Activated CD4-positive, alpha-beta T cell treated with anti-CD3 and anti-CD28 coated beads, Interleukin-2, amount 10 ng/mL, durations not matched to agents 24 days and 14 days (primary cell): Measurements from ENCODE around the gene NPTX1. TPM values are rescaled to one million over a fixed set of nuclear protein-coding genes. Genes with fewer than 3 reads are reported as not detected.
A peak's percentile ranks its signal among the peaks of the same experiment; 100 is the strongest.

ENCODE experiments used
- DNase-seq: peaks from one replicate; pipeline ENCODE4 v3.0.0; 2022
- H3K27ac Mint-ChIP-seq: one replicate; pipeline ENCODE4 v1.8.0; 2022; ENCODE audit warnings: mild to moderate bottlenecking, mixed read lengths
- H3K27me3 Mint-ChIP-seq: one replicate; pipeline ENCODE4 v1.8.0; 2022; ENCODE audit warnings: mixed read lengths
- H3K36me3 Mint-ChIP-seq: one replicate; pipeline ENCODE4 v1.8.0; 2022; ENCODE audit warnings: low read depth, mild to moderate bottlenecking, mixed read lengths
- H3K4me1 Mint-ChIP-seq: one replicate; pipeline ENCODE4 v1.8.0; 2021; ENCODE audit warnings: mixed read lengths
- H3K4me3 Mint-ChIP-seq: one replicate; pipeline ENCODE4 v1.8.0; 2022; ENCODE audit warnings: mild to moderate bottlenecking, moderate library complexity, mixed read lengths
- H3K9me3 Mint-ChIP-seq: one replicate; pipeline ENCODE4 v1.8.0; 2021; ENCODE audit warnings: mixed read lengths
- intact Hi-C: fragments of 100-400 bp; cut with micrococcal nuclease; formaldehyde crosslinking; loops from one replicate; pipeline ENCODE4 v1.15.1; 2023
- total RNA-seq: library from RNA; stranded (reverse); gene quantifications from 2 replicates; pipeline ENCODE4 v1.2.3, GENCODE V29; 2022

The NPTX1 gene
- total RNA-seq, 1 donor from 2014 or later: 31.6 TPM

DNA sequence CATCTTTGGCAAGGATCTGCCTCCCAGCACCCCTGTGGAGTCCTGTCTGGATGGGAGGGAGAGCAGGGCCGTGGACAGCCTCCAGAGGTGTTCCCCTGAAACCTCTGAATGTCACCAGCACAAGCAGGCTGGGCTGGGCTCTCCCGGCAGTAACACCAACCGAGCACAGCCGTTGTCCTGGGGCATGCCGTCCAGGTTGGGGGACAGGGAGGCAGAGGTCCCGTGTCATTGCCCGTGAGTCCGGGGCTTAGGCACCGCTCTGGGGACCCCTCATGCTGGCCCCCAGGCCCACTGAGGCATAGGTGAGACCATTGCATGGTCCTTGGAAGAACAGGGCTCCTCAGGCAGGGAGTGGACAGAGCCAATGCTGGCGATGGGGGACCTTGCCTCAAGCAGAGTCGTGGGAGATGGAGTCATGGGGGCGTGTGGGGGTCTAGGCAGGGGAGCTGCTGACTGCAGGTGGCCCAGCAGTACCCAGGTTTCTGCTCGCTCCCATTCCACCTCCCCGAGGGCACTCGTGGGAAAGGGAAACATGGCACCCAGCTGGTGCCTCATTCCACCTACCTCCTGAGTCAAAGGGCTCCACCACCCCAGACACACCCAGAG lies 44.0 kb downstream of the NPTX1 start:
- no peak overlapping the region for H3K27ac Mint-ChIP-seq
- no peaks in the 10 kb centered on the region for H3K9me3 Mint-ChIP-seq
- no peaks in the 10 kb centered on the region for H3K36me3 Mint-ChIP-seq
- H3K4me1 Mint-ChIP-seq: no peaks in the 10 kb centered on the region
- no peaks in the 10 kb centered on the region for H3K27me3 Mint-ChIP-seq
- intact Hi-C loops: no loop called here
- no peak overlapping the region for H3K4me3 Mint-ChIP-seq
- no peak for DNase-seq

DNA sequence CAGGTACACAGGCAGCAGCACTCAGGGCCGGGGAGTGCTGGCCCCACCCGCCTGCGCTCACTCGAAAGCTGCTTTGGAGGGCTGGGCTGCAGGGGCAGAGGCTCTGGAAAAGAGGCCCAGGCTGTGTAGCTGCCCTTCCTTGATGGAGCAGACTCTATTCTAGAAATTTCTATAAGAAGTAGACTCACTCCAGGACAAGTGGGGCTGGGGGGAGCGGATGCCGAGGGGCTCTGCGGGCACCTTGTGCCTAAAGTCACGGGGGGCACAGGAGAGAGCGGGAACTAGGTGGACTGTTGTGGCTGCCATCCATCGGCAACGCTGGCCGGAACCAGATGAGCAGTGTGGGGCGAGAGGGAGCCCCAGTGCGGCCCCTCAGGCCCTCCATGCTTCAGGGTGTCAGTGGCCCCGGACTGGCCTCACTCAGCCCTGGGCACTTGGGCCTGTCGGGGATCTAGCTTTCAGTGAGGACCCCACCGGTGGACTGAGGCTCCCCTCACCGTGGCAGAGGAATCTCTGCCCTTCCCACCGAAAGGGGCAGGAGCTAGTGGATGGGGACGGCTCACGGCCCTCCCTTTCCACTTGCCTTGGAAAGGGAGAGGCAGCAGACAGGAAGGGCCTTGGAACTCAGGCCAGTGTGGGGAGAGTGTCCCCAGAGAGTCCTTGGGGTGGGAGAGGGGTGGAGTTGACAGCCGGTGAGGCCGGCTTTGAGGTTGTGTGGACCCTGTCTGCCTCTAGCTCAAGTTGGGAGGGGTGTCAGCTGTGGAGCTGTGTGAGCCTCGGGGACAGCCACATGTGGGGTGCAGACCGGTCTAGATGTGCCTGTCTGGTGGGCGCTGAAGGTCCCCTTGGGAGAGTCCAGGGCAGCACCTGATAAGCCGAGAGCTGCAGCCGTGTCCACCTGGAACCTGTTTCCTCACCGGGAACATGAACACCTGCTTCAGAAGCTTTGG lies 44.9 kb downstream of the NPTX1 start:
- Mint-ChIP-seq H3K36me3 (no peaks in the 10 kb centered on the region), H3K4me1 (peaks cover 4% of the 10 kb centered on the region), H3K27me3 (no peaks in the 10 kb centered on the region), H3K4me3 (no peak overlapping the region), H3K27ac (no peak overlapping the region), H3K9me3 (no peaks in the 10 kb centered on the region)
- no peak for DNase-seq
- intact Hi-C loops: no loop called here

- Mint-ChIP-seq H3K27ac (no peak overlapping the region), H3K9me3 (no peaks in the 10 kb centered on the region), H3K4me1 (peaks cover 10% of the 10 kb centered on the region), H3K36me3 (no peaks in the 10 kb centered on the region), H3K27me3 (no peaks in the 10 kb centered on the region), H3K4me3 (no peak overlapping the region)
- intact Hi-C loops: no loop called here
- DNase-seq: no peak
Observed at GRCh38 chr17:80430446-80431245, 45.8 kb downstream of the NPTX1 start.

DNA sequence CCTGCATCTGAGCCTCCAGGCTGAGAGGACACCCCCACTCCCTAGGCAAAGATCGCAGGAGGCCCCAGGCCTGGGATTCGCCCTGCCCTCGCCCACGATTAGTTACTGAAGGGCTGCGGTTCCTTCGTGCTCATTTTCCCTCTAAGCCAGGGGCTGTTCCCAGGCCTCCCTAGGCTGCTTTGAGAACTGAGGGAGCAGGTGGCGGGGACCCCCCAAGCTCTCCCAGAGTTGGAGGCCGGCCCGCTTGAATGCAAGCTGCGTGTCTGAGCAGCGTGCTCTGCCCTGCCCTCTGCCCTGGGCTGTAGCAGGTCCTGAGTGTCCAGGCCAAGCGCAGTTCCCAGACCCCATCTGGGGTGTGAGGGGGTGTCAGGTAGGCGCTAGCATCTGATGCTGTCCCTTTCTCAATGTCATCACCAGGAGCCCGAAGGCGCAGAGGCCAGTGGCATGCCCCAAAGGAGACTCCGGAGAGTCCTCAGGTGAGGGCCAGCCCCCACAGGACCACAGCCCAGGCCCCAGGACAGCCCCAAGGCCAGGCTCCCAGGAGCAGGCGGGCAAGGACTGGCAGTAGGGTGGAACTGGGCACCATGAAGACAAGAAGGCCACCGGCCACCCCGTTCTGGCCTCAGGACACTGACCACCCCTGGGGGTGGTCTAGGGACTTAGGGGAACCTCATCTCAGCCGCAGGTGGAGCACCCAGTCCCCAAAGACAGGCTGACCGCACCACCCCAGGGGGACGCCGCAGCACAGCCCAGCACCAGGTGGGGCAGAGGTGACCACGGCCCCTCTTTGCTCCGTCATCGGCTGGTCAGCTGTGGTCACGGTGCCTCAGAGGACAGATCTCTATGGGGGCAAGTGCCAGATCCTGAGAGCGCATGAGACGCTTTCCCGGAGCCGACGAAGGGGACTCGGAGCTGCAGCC lies 46.8 kb downstream of the NPTX1 start:
- Mint-ChIP-seq H3K4me3 (no peak overlapping the region), H3K27ac (no peak overlapping the region), H3K9me3 (no peaks in the 10 kb centered on the region), H3K27me3 (no peaks in the 10 kb centered on the region), H3K36me3 (no peaks in the 10 kb centered on the region), H3K4me1 (peaks cover 10% of the 10 kb centered on the region)
- intact Hi-C loops: loop anchor here (5.0 kb wide), 2 partner anchors 463 to 673 kb away; no protein-coding TSS in a partner anchor
- no peak for DNase-seq

DNA sequence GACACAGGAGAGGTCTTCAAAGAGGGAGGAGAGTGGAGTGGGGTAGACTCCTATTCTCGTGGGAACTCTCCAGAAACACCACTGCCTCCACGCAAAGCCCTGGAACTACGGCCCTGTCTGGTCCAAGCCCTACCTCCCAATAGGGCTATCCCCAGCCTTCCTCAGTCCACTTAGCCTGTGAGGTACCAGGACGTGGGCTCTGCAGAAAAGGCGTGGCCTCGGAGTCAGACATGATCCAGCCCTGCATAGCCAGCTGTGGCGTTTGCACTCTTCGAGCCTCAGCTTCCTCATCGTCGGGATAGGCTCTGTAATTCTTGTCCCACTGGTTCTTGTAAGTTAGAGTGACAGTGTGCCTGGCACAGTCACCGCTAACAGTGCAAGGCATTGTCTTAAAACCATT lies 47.6 kb downstream of the NPTX1 start:
- no peak for DNase-seq
- Mint-ChIP-seq H3K4me3 (no peak overlapping the region), H3K4me1 (peaks cover 13% of the 10 kb centered on the region), H3K27ac (no peak overlapping the region), H3K9me3 (no peaks in the 10 kb centered on the region), H3K36me3 (no peaks in the 10 kb centered on the region), H3K27me3 (no peaks in the 10 kb centered on the region)
- intact Hi-C loops: loop anchor here (5.0 kb wide), 2 partner anchors 464 to 674 kb away; no protein-coding TSS in a partner anchor

GRCh38 chr17:80428363-80428762 lies 48.0 kb downstream of the NPTX1 start:
- no peak for DNase-seq
- Mint-ChIP-seq H3K9me3 (no peaks in the 10 kb centered on the region), H3K4me3 (no peak overlapping the region), H3K36me3 (no peaks in the 10 kb centered on the region), H3K27ac (no peak overlapping the region), H3K4me1 (peaks cover 13% of the 10 kb centered on the region), H3K27me3 (no peaks in the 10 kb centered on the region)
- intact Hi-C loops: loop anchor here (5.0 kb wide), 2 partner anchors 464 to 674 kb away; no protein-coding TSS in a partner anchor

- intact Hi-C loops: loop anchor here (1.0 to 5.0 kb wide), 4 partner anchors 148 to 675 kb away; no protein-coding TSS in a partner anchor
- DNase-seq: no peak
- no peaks in the 10 kb centered on the region for H3K27me3 Mint-ChIP-seq
- H3K4me3 Mint-ChIP-seq: no peak overlapping the region
- H3K36me3 Mint-ChIP-seq: no peaks in the 10 kb centered on the region
- H3K27ac Mint-ChIP-seq: no peak overlapping the region
- no peaks in the 10 kb centered on the region for H3K9me3 Mint-ChIP-seq
- H3K4me1 Mint-ChIP-seq: peaks cover 13% of the 10 kb centered on the region
Observed at GRCh38 chr17:80427366-80428282, 48.8 kb downstream of the NPTX1 start.

DNA sequence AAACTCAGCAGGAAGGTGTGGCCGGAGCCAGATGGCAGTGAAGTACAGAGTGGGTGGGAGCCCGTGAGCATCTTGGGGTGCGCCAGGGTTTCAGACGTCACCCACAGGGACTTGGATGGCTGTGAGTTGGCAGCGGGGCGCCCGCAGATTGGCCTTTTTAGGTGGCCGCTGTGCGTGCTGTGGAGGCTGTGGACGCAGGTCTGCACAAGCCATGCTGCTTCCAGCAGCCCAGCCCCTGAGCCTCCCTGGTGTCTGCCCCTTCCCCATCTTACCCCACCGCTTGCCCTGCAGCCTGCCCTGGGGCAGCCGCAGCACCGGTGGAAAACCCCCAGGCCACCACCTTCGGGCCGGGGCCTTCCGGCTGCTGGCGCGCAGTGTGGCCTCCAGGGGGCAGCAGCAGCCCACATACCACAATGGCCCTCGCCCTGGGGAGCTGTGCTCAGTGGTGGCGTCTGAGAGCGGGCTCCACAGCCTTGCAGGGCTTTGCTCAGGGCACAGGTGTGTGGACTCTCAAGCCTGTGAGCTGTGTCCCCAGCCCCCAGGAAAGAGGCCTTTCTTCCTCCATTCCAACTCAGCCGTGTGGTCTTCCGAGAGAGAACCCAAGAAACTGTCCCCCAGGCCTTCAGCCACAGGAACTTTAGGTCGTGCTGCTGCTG lies 49.6 kb downstream of the NPTX1 start:
- Mint-ChIP-seq H3K9me3 (no peaks in the 10 kb centered on the region), H3K4me1 (peaks cover 13% of the 10 kb centered on the region), H3K27ac (no peak overlapping the region), H3K36me3 (no peaks in the 10 kb centered on the region), H3K4me3 (no peak overlapping the region), H3K27me3 (no peaks in the 10 kb centered on the region)
- peak; percentile 97 for DNase-seq
- intact Hi-C loops: loop anchor here (1.0 to 5.0 kb wide), 4 partner anchors 149 to 676 kb away; no protein-coding TSS in a partner anchor

DNA sequence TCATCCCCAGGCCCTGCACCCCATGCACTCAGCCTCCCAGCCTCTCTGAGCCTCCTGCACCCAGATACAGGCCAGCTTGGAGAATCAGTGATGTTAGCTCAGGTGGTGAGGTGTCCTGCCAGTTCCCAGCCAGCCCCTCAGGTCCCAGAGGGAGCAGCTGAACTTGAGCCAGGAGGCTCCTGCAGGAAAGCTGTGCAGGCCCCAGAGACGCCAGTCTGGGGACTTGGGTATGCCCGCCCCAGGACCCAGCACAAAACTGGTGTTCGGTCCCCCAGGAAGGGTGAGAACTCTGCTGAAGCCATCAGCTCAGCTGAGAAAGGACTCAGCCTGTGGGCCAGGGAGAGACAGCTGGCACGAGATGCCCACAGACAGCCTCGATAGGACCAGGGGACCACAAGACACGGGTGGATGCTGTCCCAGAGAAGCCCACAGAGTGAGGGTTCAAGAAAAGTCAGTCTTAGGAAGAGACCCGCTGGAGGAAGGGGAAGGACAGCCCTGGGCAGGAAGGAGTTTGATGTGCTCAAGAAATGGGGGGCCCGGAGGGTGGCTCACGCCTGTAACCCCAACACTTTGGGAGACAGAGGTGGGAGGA lies 50.5 kb downstream of the NPTX1 start:
- no peak for DNase-seq
- H3K4me1 Mint-ChIP-seq: peaks cover 13% of the 10 kb centered on the region
- no peaks in the 10 kb centered on the region for H3K9me3 Mint-ChIP-seq
- no peaks in the 10 kb centered on the region for H3K36me3 Mint-ChIP-seq
- no peaks in the 10 kb centered on the region for H3K27me3 Mint-ChIP-seq
- no peak overlapping the region for H3K4me3 Mint-ChIP-seq
- intact Hi-C loops: loop anchor here (5.0 kb wide), 2 partner anchors 466 to 676 kb away; no protein-coding TSS in a partner anchor
- no peak overlapping the region for H3K27ac Mint-ChIP-seq

GRCh38 chr17:80424878-80425765 lies 51.3 kb downstream of the NPTX1 start:
- Mint-ChIP-seq H3K36me3 (no peaks in the 10 kb centered on the region), H3K9me3 (no peaks in the 10 kb centered on the region), H3K4me1 (peaks cover 13% of the 10 kb centered on the region), H3K27me3 (no peaks in the 10 kb centered on the region), H3K27ac (no peak overlapping the region), H3K4me3 (no peak overlapping the region)
- DNase-seq: no peak
- intact Hi-C loops: loop anchor here (5.0 kb wide), 2 partner anchors 467 to 677 kb away; no protein-coding TSS in a partner anchor

DNA sequence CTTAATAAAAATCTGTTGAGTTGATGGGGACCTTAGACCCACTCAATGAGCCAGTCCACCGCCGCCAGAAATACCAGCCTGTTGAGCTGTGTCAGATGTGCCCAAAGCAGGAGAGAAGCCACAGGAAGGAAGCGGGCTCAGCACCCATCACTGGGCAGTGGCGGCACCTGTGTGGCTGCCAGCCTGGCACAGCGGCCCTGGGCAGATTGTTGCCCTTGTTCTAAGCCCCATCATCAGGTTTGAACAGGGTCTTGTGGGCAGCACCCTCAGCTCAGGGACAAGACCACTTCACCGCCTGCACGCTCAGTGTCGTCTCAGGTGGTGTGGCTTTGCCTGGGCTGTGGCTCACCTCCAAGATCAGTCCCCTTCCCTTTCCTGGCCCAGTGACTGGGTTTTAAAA lies 52.1 kb downstream of the NPTX1 start:
- H3K4me1 Mint-ChIP-seq: peaks cover 13% of the 10 kb centered on the region
- intact Hi-C loops: no loop called here
- no peaks in the 10 kb centered on the region for H3K27me3 Mint-ChIP-seq
- H3K9me3 Mint-ChIP-seq: no peaks in the 10 kb centered on the region
- no peak overlapping the region for H3K4me3 Mint-ChIP-seq
- no peak for DNase-seq
- no peak overlapping the region for H3K27ac Mint-ChIP-seq
- H3K36me3 Mint-ChIP-seq: no peaks in the 10 kb centered on the region
